Aorta (tissue), 5 donors: ENCODE data around the gene MTIF3. TPM values are rescaled to one million over a fixed set of nuclear protein-coding genes. Genes with fewer than 3 reads are reported as not detected.

Source experiments
- ATAC-seq: fragments of 200-7000 bp; cut with Tn5 transposase; one replicate; pipeline ENCODE4 v1.9.1; 2022; ENCODE audit warnings: moderate library complexity; ENCODE audit not compliant: low FRiP score
- DNase-seq, 2 donors: peaks; one replicate each; pipeline ENCODE4 v3.0.0-alpha.2; 2020
- H3K27ac ChIP-seq, 2 donors: one replicate each; pipeline ENCODE4 v1.5.1; 2013; ENCODE audit warnings: low read length in 2 of 2, mild to moderate bottlenecking in 2 of 2, moderate library complexity in 2 of 2, control low read depth in 1 of 2, inconsistent platforms in 1 of 2, low read depth in 1 of 2
- H3K27me3 ChIP-seq, 2 donors: one replicate each; pipeline ENCODE4 v1.6.1; 2013; ENCODE audit warnings: control low read depth in 1 of 2, low read length in 1 of 2, mild to moderate bottlenecking in 1 of 2, moderate library complexity in 1 of 2; ENCODE audit not compliant: insufficient read depth in 2 of 2, control insufficient read depth in 1 of 2
- H3K36me3 ChIP-seq, 2 donors: one replicate each; pipeline ENCODE4 v1.6.1; 2013; ENCODE audit warnings: control low read depth in 1 of 2, low read length in 1 of 2, mild to moderate bottlenecking in 1 of 2; ENCODE audit not compliant: insufficient read depth in 2 of 2, control insufficient read depth in 1 of 2
- H3K4me1 ChIP-seq, 2 donors: one replicate each; pipeline ENCODE4 v1.6.1; 2013; ENCODE audit warnings: low read length in 2 of 2, control low read depth in 1 of 2, mild to moderate bottlenecking in 1 of 2, moderate library complexity in 1 of 2; ENCODE audit not compliant: insufficient read depth in 2 of 2, control insufficient read depth in 1 of 2
- H3K4me3 ChIP-seq, 2 donors: one replicate each; pipeline ENCODE4 v1.5.1; 2013; ENCODE audit warnings: low read length in 2 of 2, control low read depth in 1 of 2, mild to moderate bottlenecking in 1 of 2
- H3K9me3 ChIP-seq: one replicate; pipeline ENCODE4 v1.6.1; 2013; ENCODE audit warnings: mild to moderate bottlenecking, low read length; ENCODE audit not compliant: control insufficient read depth
- WGBS, 2 donors: extraction: QIAGEN DNeasy Blood & Tissue Kit; methylation state at CpG; one replicate each; pipeline ENCODE4 v1.1.7; 2013; 5-methylcytosine and 5-hydroxymethylcytosine counted together
- intact Hi-C, 2 donors: fragments of 100-400 bp; cut with DNase I; formaldehyde crosslinking; loops; one replicate each; pipeline versions ENCODE4 v1.14.2 to v1.15.0; 2022
- polyA plus RNA-seq, 2 donors: library from polyadenylated mRNA; stranded (reverse); fragments of 200-250 nt; gene quantifications; one replicate each; pipeline ENCODE4 v1.2.3, GENCODE V29; 2013
- total RNA-seq, 2 donors: library from RNA; stranded (reverse); fragmentation: NEBNext Ultra II Directional; extraction: Animal tissue kit (Norgen Biotek cat#: 25700); gene quantifications; one replicate each; pipeline ENCODE4 v1.2.1, GENCODE V29; 2021
- donor health status: healthy with polysubstance abuse.
- donor health status: Bipolar disorder and iron deficiency.
- donor health status: DM: no; HTN: no; CAD: no.
- donor health status: DM: no; HTN: no; CAD: no.
- donor health status: DM: yes; HTN: yes; CAD: no.

Gene MTIF3
- total and polyA plus RNA-seq, 4 donors, result 26.8 to 80.0 (median 61.2) TPM

GRCh38 chr13:27411341-27411740, 39.0 kb downstream of the MTIF3 start:
- intact Hi-C loops, result no loop called here
- Histone ChIP-seq H3K36me3 (no peaks in the 10 kb centered on the region), H3K4me1 (no peaks in the 10 kb centered on the region), H3K4me3 (no peak overlapping the region), H3K27me3 (peaks cover 0 to 2% of the 10 kb centered on the region in 2 donors), H3K9me3 (no peaks in the 10 kb centered on the region), H3K27ac (no peak overlapping the region)
- no peak for DNase-seq
- 72% methylated on average over 3 of the region's 3 CpGs for WGBS, 2 donors
- ATAC-seq, result no peak

GRCh38 chr13:27409013-27409412, 41.4 kb downstream of the MTIF3 start:
- no peak for ATAC-seq
- H3K4me3 ChIP-seq, result no peak overlapping the region
- no peaks in the 10 kb centered on the region for H3K4me1 ChIP-seq
- H3K36me3 ChIP-seq, result no peaks in the 10 kb centered on the region
- DNase-seq, result no peak
- H3K27me3 ChIP-seq, result peaks cover 0 to 2% of the 10 kb centered on the region in 2 donors
- no peaks in the 10 kb centered on the region for H3K9me3 ChIP-seq
- H3K27ac ChIP-seq, result no peak overlapping the region
- intact Hi-C loops, result no loop called here
- WGBS, 2 donors, result 86 to 93% methylated on average over 2 of the region's 2 CpGs

- Histone ChIP-seq H3K27ac (no peak overlapping the region), H3K4me1 (no peaks in the 10 kb centered on the region), H3K9me3 (no peaks in the 10 kb centered on the region), H3K4me3 (no peak overlapping the region), H3K27me3 (no peaks in the 10 kb centered on the region), H3K36me3 (no peaks in the 10 kb centered on the region)
- no peak for DNase-seq
- intact Hi-C loops, result no loop called here
- ATAC-seq, result no peak
- 69 to 70% methylated on average over 4 of the region's 4 CpGs for WGBS, 2 donors
These were observed 42.3 kb downstream of the MTIF3 start for GRCh38 chr13:27408074-27408473.

- DNase-seq (no peak), ATAC-seq (no peak)
- no peak overlapping the region for H3K4me3 ChIP-seq
- WGBS, 2 donors, result 82 to 83% methylated on average over 12 of the region's 12 CpGs
- H3K27ac ChIP-seq, result no peak overlapping the region
- H3K9me3 ChIP-seq, result no peaks in the 10 kb centered on the region
- no peaks in the 10 kb centered on the region for H3K36me3 ChIP-seq
- no peaks in the 10 kb centered on the region for H3K4me1 ChIP-seq
- H3K27me3 ChIP-seq, result no peaks in the 10 kb centered on the region
- intact Hi-C loops, result no loop called here
These were observed 44.0 kb downstream of the MTIF3 start for GRCh38 chr13:27406178-27406939.

- H3K4me1 ChIP-seq, result no peaks in the 10 kb centered on the region
- no peaks in the 10 kb centered on the region for H3K27me3 ChIP-seq
- H3K27ac ChIP-seq, result no peak overlapping the region
- ATAC-seq (no peak), DNase-seq (no peak)
- H3K4me3 ChIP-seq, result no peak overlapping the region
- intact Hi-C loops, result no loop called here
- no peaks in the 10 kb centered on the region for H3K9me3 ChIP-seq
- no peaks in the 10 kb centered on the region for H3K36me3 ChIP-seq
- 94% methylated on average over 5 of the region's 5 CpGs for WGBS, 2 donors
These were observed 44.7 kb downstream of the MTIF3 start for GRCh38 chr13:27405546-27406134.

GRCh38 chr13:27404680-27405079, 45.7 kb downstream of the MTIF3 start:
- no peaks in the 10 kb centered on the region for H3K36me3 ChIP-seq
- intact Hi-C loops, result no loop called here
- ATAC-seq (no peak), DNase-seq (no peak)
- 95 to 96% methylated on average over 17 of the region's 17 CpGs for WGBS, 2 donors
- H3K4me1 ChIP-seq, result no peaks in the 10 kb centered on the region
- H3K27ac ChIP-seq, result no peak overlapping the region
- no peaks in the 10 kb centered on the region for H3K27me3 ChIP-seq
- no peak overlapping the region for H3K4me3 ChIP-seq
- H3K9me3 ChIP-seq, result no peaks in the 10 kb centered on the region

- Histone ChIP-seq H3K27ac (peak overlapping the region; percentile 5 to 44), H3K27me3 (no peaks in the 10 kb centered on the region), H3K4me1 (no peaks in the 10 kb centered on the region), H3K9me3 (no peaks in the 10 kb centered on the region), H3K36me3 (no peaks in the 10 kb centered on the region), H3K4me3 (no peak overlapping the region)
- 53 to 68% methylated on average over 10 of the region's 10 CpGs for WGBS, 2 donors
- DNase-seq (no peak), ATAC-seq (peak; percentile 27)
- intact Hi-C loops, result no loop called here
These were observed 46.5 kb downstream of the MTIF3 start for GRCh38 chr13:27403727-27404385.

- WGBS, 2 donors, result 0 to 6% methylated on average over 3 of the region's 3 CpGs
- DNase-seq (no peak), ATAC-seq (peak; percentile 52)
- no peaks in the 10 kb centered on the region for H3K9me3 ChIP-seq
- H3K4me1 ChIP-seq, result no peaks in the 10 kb centered on the region
- peak overlapping the region; percentile 5 to 44 for H3K27ac ChIP-seq
- intact Hi-C loops, result no loop called here
- H3K4me3 ChIP-seq, result no peak overlapping the region
- H3K36me3 ChIP-seq, result no peaks in the 10 kb centered on the region
- no peaks in the 10 kb centered on the region for H3K27me3 ChIP-seq
These were observed 47.1 kb downstream of the MTIF3 start for GRCh38 chr13:27403203-27403678.
